OCI-LY3 (cell line): ENCODE data around the gene TNS3.

Source experiments
- H2AFZ ChIP-seq: fragments of 200-600, 300-600 bp; shearing (Covaris generic); 2 replicates; pipeline ENCODE4 v1.6.0; 2014; ENCODE audit warnings: antibody characterized with exemption, low read depth, low read length
- H3K27ac ChIP-seq: fragments of 200-600, 300-600 bp; sonication (generic); 2 replicates; pipeline ENCODE4 v1.5.1; 2014; ENCODE audit warnings: mild to moderate bottlenecking, low read length, moderate library complexity, mixed read lengths
- H3K27me3 ChIP-seq: fragments of 200-600, 300-600 bp; sonication (generic); 2 replicates; pipeline ENCODE4 v1.6.1; 2014; ENCODE audit warnings: low read depth, low read length, mixed read lengths
- H3K36me3 ChIP-seq: fragments of 200-600, 300-600 bp; sonication (generic); replicated peaks from 2 replicates; pipeline ENCODE3; 2014; ENCODE audit warnings: low read depth, low read length, mixed read lengths
- H3K4me1 ChIP-seq: fragments of 300-600, 200-600 bp; sonication (generic); 2 replicates; pipeline ENCODE4 v1.6.1; 2014; ENCODE audit warnings: low read length, mixed read lengths
- H3K4me2 ChIP-seq: fragments of 200-600, 300-600 bp; sonication (generic); 2 replicates; pipeline ENCODE4 v1.6.1; 2014; ENCODE audit warnings: low read length, mixed read lengths
- H3K4me3 ChIP-seq: fragments of 300-600, 200-600 bp; sonication (generic); 2 replicates; pipeline ENCODE4 v1.5.1; 2014; ENCODE audit warnings: antibody characterized with exemption, mild to moderate bottlenecking, low read length, moderate library complexity
- H3K79me2 ChIP-seq: fragments of 300-600, 200-600 bp; shearing (Covaris generic); 2 replicates; pipeline ENCODE4 v1.6.1; 2014; ENCODE audit warnings: mild to moderate bottlenecking, low read length, mixed read lengths
- H3K9ac ChIP-seq: fragments of 300-600, 200-600 bp; shearing (Covaris generic); 2 replicates; pipeline ENCODE4 v1.6.0; 2014; ENCODE audit warnings: mild to moderate bottlenecking, low read length, moderate library complexity
- H3K9me3 ChIP-seq: fragments of 200-600, 300-600 bp; shearing (Covaris generic); 2 replicates; pipeline ENCODE4 v1.6.1; 2014; ENCODE audit warnings: low read length, mixed read lengths; ENCODE audit not compliant: insufficient read depth
- H4K20me1 ChIP-seq: fragments of 200-600, 300-600 bp; sonication (generic); 2 replicates; pipeline ENCODE4 v1.6.1; 2016; ENCODE audit warnings: low read length, mixed read lengths; ENCODE audit not compliant: insufficient read depth
- CTCF ChIP-seq: fragments of 200-600, 300-600 bp; sonication (generic); IDR thresholded peaks from 2 replicates; pipeline ENCODE4 v1.5.1; 2014; ENCODE audit warnings: antibody characterized with exemption, low read length, low read depth
- EZH2phosphoT487 ChIP-seq: fragments of 200-600 bp; shearing (Covaris generic); IDR thresholded peaks from 2 replicates; pipeline ENCODE4 v1.6.1; 2018; ENCODE audit warnings: antibody characterized with exemption, mixed run types, low read depth

The TNS3 gene

GRCh38 chr7:47329320-47329926 is 252.5 kb downstream of the TNS3 start:
- no peak overlapping the region for H2AFZ ChIP-seq
- H3K79me2 ChIP-seq: no peaks in the 10 kb centered on the region
- no peaks in the 10 kb centered on the region for H3K27me3 ChIP-seq
- H3K36me3 ChIP-seq: no peaks in the 10 kb centered on the region
- H3K9me3 ChIP-seq: no peaks in the 10 kb centered on the region
- no peak for TF ChIP-seq EZH2phosphoT487
- TF ChIP-seq CTCF: no peak
- H3K4me2 ChIP-seq: no peak overlapping the region
- no peaks in the 10 kb centered on the region for H3K4me1 ChIP-seq
- no peak overlapping the region for H3K27ac ChIP-seq
- no peak overlapping the region for H3K4me3 ChIP-seq
- no peak overlapping the region for H3K9ac ChIP-seq
- no peaks in the 10 kb centered on the region for H4K20me1 ChIP-seq

- Histone ChIP-seq H3K4me2 (no peak overlapping the region), H3K9ac (no peak overlapping the region), H3K79me2 (no peaks in the 10 kb centered on the region), H3K36me3 (no peaks in the 10 kb centered on the region), H3K9me3 (no peaks in the 10 kb centered on the region), H3K4me3 (no peak overlapping the region), H3K4me1 (no peaks in the 10 kb centered on the region), H2AFZ (no peak overlapping the region), H3K27me3 (no peaks in the 10 kb centered on the region), H4K20me1 (no peaks in the 10 kb centered on the region), H3K27ac (no peak overlapping the region)
- TF ChIP-seq CTCF: no peak
- no peak for TF ChIP-seq EZH2phosphoT487
These were observed 253.3 kb downstream of the TNS3 start for GRCh38 chr7:47328392-47329319.

GRCh38 chr7:47327698-47328391 is 254.1 kb downstream of the TNS3 start:
- no peak overlapping the region for H3K9ac ChIP-seq
- no peak overlapping the region for H2AFZ ChIP-seq
- no peaks in the 10 kb centered on the region for H4K20me1 ChIP-seq
- H3K4me2 ChIP-seq: no peak overlapping the region
- no peak overlapping the region for H3K27ac ChIP-seq
- H3K4me1 ChIP-seq: no peaks in the 10 kb centered on the region
- H3K9me3 ChIP-seq: no peaks in the 10 kb centered on the region
- H3K27me3 ChIP-seq: no peaks in the 10 kb centered on the region
- no peak overlapping the region for H3K4me3 ChIP-seq
- TF ChIP-seq EZH2phosphoT487 (no peak), CTCF (no peak)
- no peaks in the 10 kb centered on the region for H3K36me3 ChIP-seq
- no peaks in the 10 kb centered on the region for H3K79me2 ChIP-seq

GRCh38 chr7:47327346-47327697 is 254.6 kb downstream of the TNS3 start:
- TF ChIP-seq CTCF: no peak
- TF ChIP-seq EZH2phosphoT487: no peak
- Histone ChIP-seq H3K4me1 (no peaks in the 10 kb centered on the region), H3K9ac (no peak overlapping the region), H2AFZ (no peak overlapping the region), H4K20me1 (no peaks in the 10 kb centered on the region), H3K9me3 (no peaks in the 10 kb centered on the region), H3K27ac (no peak overlapping the region), H3K4me2 (no peak overlapping the region), H3K27me3 (no peaks in the 10 kb centered on the region), H3K79me2 (no peaks in the 10 kb centered on the region), H3K36me3 (no peaks in the 10 kb centered on the region), H3K4me3 (no peak overlapping the region)
